ENCODE data around the gene UBE2J2. TPM values are rescaled to one million over a fixed set of nuclear protein-coding genes. Genes with fewer than 3 reads are reported as not detected.
A peak's percentile ranks its signal among the peaks of the same experiment; 100 is the strongest.

UBE2J2 gene
- total and polyA plus RNA-seq, 2 of the 8 experiments (the other 6 are each of a cell fraction or from before 2014, with no cell fraction given): 33.6 to 67.9 TPM

- Histone ChIP-seq H3K18ac (ENCODE audit: extremely low read depth, low read length) (no peak overlapping the region), H3K14ac (ENCODE audit: insufficient read length) (no peak overlapping the region), H3K27me3 (replicated peaks in 1 of 4; ENCODE audit: control insufficient read depth in 3 of 4, extremely low read depth in 1 of 4, insufficient read depth in 3 of 4, low read length in 3 of 4) (no peaks in the 10 kb centered on the region), H3K4me3 (ENCODE audit: extremely low read depth in 1 of 4, insufficient read depth in 2 of 4, low read depth in 3 of 4, low read length in 4 of 4) (no peak overlapping the region), H3K79me1 (ENCODE audit: low read depth, low read length) (no peaks in the 10 kb centered on the region), H2AK5ac (ENCODE audit: low read depth, low read length) (no peak overlapping the region), H3K23me2 (ENCODE audit: low read depth, low read length) (no peaks in the 10 kb centered on the region), H2BK5ac (ENCODE audit: low read depth, low read length) (no peak overlapping the region), H3K27ac (ENCODE audit: low read depth, low read length) (no peak overlapping the region), H4K20me1 (replicated peaks in 1 of 2; ENCODE audit: control insufficient read depth in 1 of 2, insufficient read depth in 2 of 2, low read length in 2 of 2) (no peaks in the 10 kb centered on the region), H4K5ac (ENCODE audit: insufficient read length, low read depth, low read length) (no peak overlapping the region), H4K8ac (ENCODE audit: extremely low read depth, insufficient read depth, low read length) (no peak overlapping the region), H3K4me2 (ENCODE audit: insufficient read depth in 1 of 2, low read depth in 2 of 2, low read length in 2 of 2) (no peak overlapping the region), H4K91ac (replicated peaks; ENCODE audit: insufficient read length, low read length) (no peak overlapping the region), H3K79me2 (ENCODE audit: control insufficient read depth in 1 of 2, insufficient read depth in 2 of 2, low read length in 2 of 2) (no peaks in the 10 kb centered on the region), H3K56ac (replicated peaks; ENCODE audit: insufficient read length, low read depth, low read length) (no peak overlapping the region), H3K4ac (replicated peaks; ENCODE audit: insufficient read length, low read depth, low read length) (no peak overlapping the region), H2BK15ac (ENCODE audit: low read length) (peak overlapping the region; percentile 46; the same call in 1 of the 2 replicates), H2BK120ac (replicated peaks; ENCODE audit: low read depth, low read length) (no peak overlapping the region), H3K9ac (replicated peaks in 1 of 4; ENCODE audit: extremely low read depth in 1 of 4, low read depth in 3 of 4, low read length in 3 of 4) (no peak overlapping the region), H2BK20ac (ENCODE audit: low read length) (no peak overlapping the region), H3K9me3 (ENCODE audit: insufficient read depth in 2 of 2, low read depth in 1 of 2, low read length in 1 of 2) (peaks cover 0 to 2% of the 10 kb centered on the region in 2 experiments; a peak in 1 of 4 replicates), H2AFZ (ENCODE audit: low read length) (no peak overlapping the region), H3K36me3 (ENCODE audit: control insufficient read depth in 2 of 4, insufficient read depth in 4 of 4, low read length in 3 of 4) (no peaks in the 10 kb centered on the region), H2BK12ac (ENCODE audit: low read depth, low read length) (peak overlapping the region; percentile 50; the same call in 1 of the 2 replicates), H3K23ac (ENCODE audit: insufficient read length) (no peak overlapping the region), H3K4me1 (replicated peaks in 1 of 4; ENCODE audit: control insufficient read depth in 3 of 4, insufficient read depth in 4 of 4, low read length in 3 of 4) (peaks cover 0 to 2% (median under 1%) of the 10 kb centered on the region in 4 experiments; a peak in 1 of 7 replicates)
- DNase-seq (ENCODE audit: low read depth in 1 of 2, low spot score in 2 of 2): no peak
- 91% methylated on average over 22 of the region's 22 CpGs; no CpG with 5 or more reads in 1 of the 2 experiments for WGBS, 2 experiments (ENCODE audit: extremely low coverage in 1 of 2, insufficient coverage in 1 of 2, insufficient read length in 1 of 2, insufficient replicate concordance in 2 of 2, low coverage in 1 of 2, low lambda C conversion rate in 2 of 2, missing lambda C conversion rate in 1 of 2)
- ChIA-PET CTCF (ENCODE audit: partially characterized antibody) (interaction anchor here (0.6 to 1.8 kb wide), 11 partner anchors 10 to 162 kb away, joined by 3 to 5 read pairs (median 3); no protein-coding TSS in a partner anchor), POLR2A (ENCODE audit: partially characterized antibody) (interaction anchor here (0.9 to 2.6 kb wide), 2 partner anchors 11 to 43 kb away, joined by 4 to 12 read pairs; partner anchors contain the start of gene UBE2J2)
- FAIRE-seq: no peak
- TF ChIP-seq KDM1A (IDR thresholded peaks at IDR 0.05; ENCODE audit: borderline replicate concordance, low read length) (no peak), RFX5 (IDR thresholded peaks at IDR 0.05; ENCODE audit: borderline replicate concordance, low read depth, low read length) (no peak), YY1 (IDR thresholded peaks at IDR 0.05; ENCODE audit: low read depth, low read length) (no peak), MAFK (IDR thresholded peaks at IDR 0.05; ENCODE audit: low read depth, low read length) (no peak), JUN (IDR thresholded peaks at IDR 0.05; ENCODE audit: low read depth, low read length) (no peak), JUND (IDR thresholded peaks at IDR 0.05; ENCODE audit: low read length) (no peak), RBBP5 (IDR thresholded peaks at IDR 0.05; ENCODE audit: borderline replicate concordance, low read depth, low read length) (no peak), CBX8 (IDR thresholded peaks at IDR 0.05; ENCODE audit: borderline replicate concordance, low read depth, low read length) (no peak), NANOG (IDR thresholded peaks at IDR 0.05; ENCODE audit: insufficient read depth, low read depth, low read length, poor library complexity, severe bottlenecking) (no peak), CTBP2 (IDR thresholded peaks at IDR 0.05; ENCODE audit: borderline replicate concordance, insufficient read depth, insufficient read length, low read length) (no peak), PHF8 (conservative IDR thresholded peaks at IDR 0.05; ENCODE audit: low read depth, low read length) (no peak), RXRA (IDR thresholded peaks at IDR 0.05; ENCODE audit: insufficient read depth, low read depth, low read length) (no peak)
Measured at GRCh38 chr1:1285102-1285571, 11.5 kb upstream of the UBE2J2 start.

All from H1 (cell line).